RKO (cell line): ENCODE data around the gene PCNX2.

Experiments used
- DNase-seq: peaks from one replicate; pipeline ENCODE4 v3.0.0-alpha.2; 2016; ENCODE audit warnings: low spot score

Gene PCNX2

GRCh38 chr1:233295237-233295974 is at the start of gene PCNX2:
TSS of gene PCNX2 (minus strand) at chr1:233295725. CDS start at chr1:233295478, 247 bp downstream.
- DNase-seq: peak; percentile 76

GRCh38 chr1:233343262-233343661 is 47.7 kb upstream of the PCNX2 start:
- no peak for DNase-seq

- no peak for DNase-seq
Observed at GRCh38 chr1:233342086-233342485, 46.6 kb upstream of the PCNX2 start.

- no peak for DNase-seq
Observed at GRCh38 chr1:233340966-233341516, 45.5 kb upstream of the PCNX2 start.

GRCh38 chr1:233340031-233340555 is 44.6 kb upstream of the PCNX2 start:
- no peak for DNase-seq

- no peak for DNase-seq
Observed at GRCh38 chr1:233338102-233338501, 42.6 kb upstream of the PCNX2 start.

GRCh38 chr1:233337505-233337904 is 42.0 kb upstream of the PCNX2 start:
- no peak for DNase-seq

- no peak for DNase-seq
Observed at GRCh38 chr1:233336554-233337456, 41.3 kb upstream of the PCNX2 start.

- no peak for DNase-seq
Observed at GRCh38 chr1:233334092-233334491, 38.6 kb upstream of the PCNX2 start.

- DNase-seq: no peak
Observed at GRCh38 chr1:233333086-233333485, 37.6 kb upstream of the PCNX2 start.

GRCh38 chr1:233331676-233332519 is 36.4 kb upstream of the PCNX2 start:
- DNase-seq: no peak

GRCh38 chr1:233328142-233328921 is 32.8 kb upstream of the PCNX2 start:
- peak; percentile 21 for DNase-seq

GRCh38 chr1:233327651-233328141 is 32.2 kb upstream of the PCNX2 start, which contains the start of gene MAP3K21:
TSS of gene MAP3K21 (plus strand) at chr1:233327724. CDS start at chr1:233328029, 305 bp downstream.
- no peak for DNase-seq

- DNase-seq: peak; percentile 76
Observed at GRCh38 chr1:233326811-233327650, 31.5 kb upstream of the PCNX2 start.

GRCh38 chr1:233326319-233326718 is 30.8 kb upstream of the PCNX2 start:
- DNase-seq: no peak

GRCh38 chr1:233323718-233324117 is 28.2 kb upstream of the PCNX2 start:
- DNase-seq: no peak

- no peak for DNase-seq
Observed at GRCh38 chr1:233320023-233320422, 24.5 kb upstream of the PCNX2 start.

- no peak for DNase-seq
Observed at GRCh38 chr1:233319272-233319671, 23.7 kb upstream of the PCNX2 start.

GRCh38 chr1:233316473-233316872 is 20.9 kb upstream of the PCNX2 start:
- DNase-seq: no peak
